Measurements from ENCODE around the gene SOX13. TPM values are rescaled to one million over a fixed set of nuclear protein-coding genes. Genes with fewer than 3 reads are reported as not detected.
"Not testable (repeated sequence)": the region's sequence is repeated elsewhere in the genome, so short reads cannot be mapped to it uniquely, and the experiment has no call there.

The SOX13 gene
- total RNA-seq, 6 experiments from 2014 or later = 12.5 to 29.1 (median 17.1) TPM

- ATAC-seq = no peak
- intact Hi-C loops (cut with DNase I) = no loop called here
Measured at GRCh38 chr1:204044448-204044847, 28.5 kb upstream of the SOX13 start.

GRCh38 chr1:204045430-204045829, 27.5 kb upstream of the SOX13 start:
- intact Hi-C loops (cut with DNase I) = no loop called here
- Histone ChIP-seq H3K4me3 (no peak overlapping the region), H3K27ac (no peak overlapping the region), H3K27me3 (no peaks in the 10 kb centered on the region), H3K9me3 (no peaks in the 10 kb centered on the region), H3K36me3 (no peaks in the 10 kb centered on the region), H3K4me1 (no peaks in the 10 kb centered on the region)
- ATAC-seq (peak in 3 of 4 donors; percentile 20 to 33 (median 22)), DNase-seq (no peak)
- TF ChIP-seq POLR2A (IDR thresholded peaks at IDR 0.05) = no peak
- WGBS (ENCODE audit: insufficient coverage, low coverage, low lambda C conversion rate, missing lambda C conversion rate) = 40% methylated on average over 3 of the region's 8 CpGs

More at GRCh38 chr1:204044448-204044847, 28.5 kb upstream of the SOX13 start:
- WGBS (ENCODE audit: insufficient coverage, low coverage, low lambda C conversion rate, missing lambda C conversion rate) = 86% methylated on average over 1 of the region's 1 CpG
- H3K4me3 ChIP-seq = no peak overlapping the region
- H3K27ac ChIP-seq = no peak overlapping the region
- H3K4me1 ChIP-seq = no peaks in the 10 kb centered on the region
- H3K9me3 ChIP-seq = no peaks in the 10 kb centered on the region
- no peaks in the 10 kb centered on the region for H3K27me3 ChIP-seq
- no peaks in the 10 kb centered on the region for H3K36me3 ChIP-seq
- TF ChIP-seq POLR2A (IDR thresholded peaks at IDR 0.05) (no peak), CTCF (IDR thresholded peaks at IDR 0.05) (no peak)
- DNase-seq = no peak

GRCh38 chr1:204046346-204046745, 26.6 kb upstream of the SOX13 start:
- Histone ChIP-seq H3K27ac (no peak overlapping the region), H3K4me1 (peaks cover 0 to 6% (median 0%) of the 10 kb centered on the region in 4 donors), H3K27me3 (no peaks in the 10 kb centered on the region), H3K36me3 (no peaks in the 10 kb centered on the region), H3K9me3 (no peaks in the 10 kb centered on the region), H3K4me3 (no peak overlapping the region)
- WGBS (ENCODE audit: insufficient coverage, low coverage, low lambda C conversion rate, missing lambda C conversion rate) = 94% methylated on average over 3 of the region's 5 CpGs
- no peak for ATAC-seq
- TF ChIP-seq CTCF (IDR thresholded peaks at IDR 0.05) = no peak
- no peak for TF ChIP-seq POLR2A (IDR thresholded peaks at IDR 0.05)
- intact Hi-C loops (cut with DNase I) = no loop called here
- no peak for DNase-seq

GRCh38 chr1:204048796-204049195, 24.1 kb upstream of the SOX13 start:
- peaks cover 0 to 14% (median 3%) of the 10 kb centered on the region in 4 donors for H3K4me1 ChIP-seq
- H3K27me3 ChIP-seq; intact Hi-C loops (cut with DNase I); ATAC-seq; H3K9me3 ChIP-seq; H3K4me3 ChIP-seq; H3K27ac ChIP-seq; DNase-seq; H3K36me3 ChIP-seq: not testable (repeated sequence)
- 46% methylated on average over 3 of the region's 3 CpGs for whole genome bisulfite sequencing (ENCODE audit: insufficient coverage, low coverage, low lambda C conversion rate, missing lambda C conversion rate)

- ATAC-seq = no peak
- no peaks in the 10 kb centered on the region for H3K36me3 ChIP-seq
- H3K9me3 ChIP-seq = no peaks in the 10 kb centered on the region
- H3K27ac ChIP-seq = no peak overlapping the region
- no peak overlapping the region for H3K4me3 ChIP-seq
- no peaks in the 10 kb centered on the region for H3K27me3 ChIP-seq
- DNase-seq = no peak
- intact Hi-C loops (cut with DNase I) = no loop called here
- TF ChIP-seq POLR2A (IDR thresholded peaks at IDR 0.05) (no peak), CTCF (IDR thresholded peaks at IDR 0.05) (no peak)
- 37% methylated on average over 5 of the region's 5 CpGs for WGBS (ENCODE audit: insufficient coverage, low coverage, low lambda C conversion rate, missing lambda C conversion rate)
- peaks cover 0 to 14% (median 3%) of the 10 kb centered on the region in 4 donors for H3K4me1 ChIP-seq
Measured at GRCh38 chr1:204051258-204051657, 21.7 kb upstream of the SOX13 start.

GRCh38 chr1:204051718-204052117, 21.2 kb upstream of the SOX13 start:
- Histone ChIP-seq H3K4me3 (no peak overlapping the region), H3K27ac (no peak overlapping the region), H3K4me1 (peaks cover 0 to 14% (median 3%) of the 10 kb centered on the region in 4 donors), H3K9me3 (no peaks in the 10 kb centered on the region), H3K27me3 (no peaks in the 10 kb centered on the region), H3K36me3 (no peaks in the 10 kb centered on the region)
- ATAC-seq = peak; percentile 31 to 75 (median 59)
- DNase-seq = no peak
- intact Hi-C loops (cut with DNase I) = no loop called here
- no peak for TF ChIP-seq POLR2A (IDR thresholded peaks at IDR 0.05)
- TF ChIP-seq CTCF (IDR thresholded peaks at IDR 0.05) = no peak
